Coronary artery (tissue), 2 donors: ENCODE results near the gene DNAJC5.
A peak's percentile ranks its signal among the peaks of the same experiment; 100 is the strongest.
"Not testable (repeated sequence)": the region's sequence is repeated elsewhere in the genome, so short reads cannot be mapped to it uniquely, and the experiment has no call there.

Experiments
- DNase-seq: peaks from one replicate; pipeline ENCODE4 v3.0.0-alpha.2; 2017; ENCODE audit warnings: low spot score
- H3K27ac ChIP-seq, 2 donors: fragments of 200-600 bp; sonication (generic); one replicate each; pipeline ENCODE4 v1.5.1; 2016 to 2019
- H3K4me3 ChIP-seq: fragments of 200-600 bp; sonication (generic); 2 replicates; pipeline ENCODE4 v1.5.1; 2016; ENCODE audit warnings: mild to moderate bottlenecking, moderate library complexity
- CTCF ChIP-seq: fragments of 200-600 bp; sonication (generic); IDR thresholded peaks from one replicate; pipeline ENCODE4 v1.5.1; 2019; ENCODE audit warnings: antibody characterized with exemption

DNAJC5 gene

GRCh38 chr20:63863021-63863797 is 31.7 kb upstream of the DNAJC5 start:
- no peak for DNase-seq
- H3K4me3 ChIP-seq = peak overlapping the region; percentile 89
- peak overlapping the region; percentile 65 to 94 for H3K27ac ChIP-seq
- no peak for TF ChIP-seq CTCF

GRCh38 chr20:63863798-63864544 is 31.0 kb upstream of the DNAJC5 start:
- peak; percentile 50 for TF ChIP-seq CTCF
- peak overlapping the region; percentile 65 to 94 for H3K27ac ChIP-seq
- peak; percentile 90 for DNase-seq
- peak overlapping the region; percentile 89 for H3K4me3 ChIP-seq

GRCh38 chr20:63864545-63864977 is 30.4 kb upstream of the DNAJC5 start:
- Histone ChIP-seq H3K4me3 (peak overlapping the region; percentile 89), H3K27ac (peak overlapping the region; percentile 65 to 94)
- no peak for TF ChIP-seq CTCF
- no peak for DNase-seq

GRCh38 chr20:63864978-63865640 is 29.8 kb upstream of the DNAJC5 start, which contains the start of gene TPD52L2:
TPD52L2 (plus strand) TSS chr20:63865270; CDS start chr20:63865366, 96 bp downstream.
- no peak for TF ChIP-seq CTCF
- peak within 1 kb of the TSS; percentile 89 for H3K4me3 ChIP-seq
- DNase-seq = peak; percentile 99
- peak within 1 kb of the TSS; percentile 83 to 94 for H3K27ac ChIP-seq

GRCh38 chr20:63867042-63867441 is 27.9 kb upstream of the DNAJC5 start:
- not testable (repeated sequence) for H3K27ac ChIP-seq, DNase-seq, H3K4me3 ChIP-seq

- Histone ChIP-seq H3K4me3 (no peak overlapping the region), H3K27ac (no peak overlapping the region)
- DNase-seq = no peak
- no peak for TF ChIP-seq CTCF
Measured at GRCh38 chr20:63868264-63868663, 26.7 kb upstream of the DNAJC5 start.

- DNase-seq = no peak
- Histone ChIP-seq H3K4me3 (no peak overlapping the region), H3K27ac (peak overlapping the region in 1 of 2 donors; percentile 80)
- no peak for TF ChIP-seq CTCF
Measured at GRCh38 chr20:63873477-63873971, 21.4 kb upstream of the DNAJC5 start.

- H3K27ac ChIP-seq, DNase-seq, H3K4me3 ChIP-seq: not testable (repeated sequence)
Measured at GRCh38 chr20:63874241-63874640, 20.7 kb upstream of the DNAJC5 start.
